Measurements from ENCODE around the gene ZBTB7B. TPM values are rescaled to one million over a fixed set of nuclear protein-coding genes. Genes with fewer than 3 reads are reported as not detected.

ZBTB7B gene
- total and polyA plus RNA-seq, 9 of the 15 experiments (the other 6 are each of a cell fraction or from before 2014, with no cell fraction given), result 0.04 to 46.5 (median 15.2) TPM

- TF ChIP-seq MCM3 (IDR thresholded peaks at IDR 0.05), result no peak
- no peak for TF ChIP-seq NFATC3 (IDR thresholded peaks at IDR 0.05)
- TF ChIP-seq NFRKB (IDR thresholded peaks at IDR 0.05; ENCODE audit: low read depth), result no peak
- peak; percentile 42; the same call in 1 of the 2 replicates for TF ChIP-seq TOE1 (IDR thresholded peaks at IDR 0.05; ENCODE audit: borderline replicate concordance)
- no peak for TF ChIP-seq TOE1 (CRISPR knock-in tag; IDR thresholded peaks at IDR 0.05; ENCODE audit: borderline replicate concordance, low read depth)
- TF ChIP-seq CBX5 (IDR thresholded peaks at IDR 0.05; ENCODE audit: borderline replicate concordance, low read depth), result no peak
- no peak for TF ChIP-seq GTF2A2 (tag; IDR thresholded peaks at IDR 0.05)
- TF ChIP-seq CHD4 (IDR thresholded peaks at IDR 0.05; ENCODE audit: insufficient read depth, insufficient replicate concordance, low read depth, low read length, poor library complexity, severe bottlenecking), result no peak
- no peak for TF ChIP-seq ZKSCAN1 (IDR thresholded peaks at IDR 0.05; ENCODE audit: low read depth, low read length)
- no peak for TF ChIP-seq KDM4B (IDR thresholded peaks at IDR 0.05; ENCODE audit: borderline replicate concordance in 2 of 2, low read depth in 1 of 2)
- no peak for TF ChIP-seq NR2C1 (IDR thresholded peaks at IDR 0.05)
- no peak for TF ChIP-seq NR2C1 (tag; IDR thresholded peaks at IDR 0.05)
- TF ChIP-seq FOXA1 (IDR thresholded peaks at IDR 0.05; ENCODE audit: borderline replicate concordance), result no peak
- no peak for TF ChIP-seq ZNF239 (CRISPR knock-in tag; IDR thresholded peaks at IDR 0.05)
- TF ChIP-seq NFE2 (IDR thresholded peaks at IDR 0.05; ENCODE audit: low read depth), result no peak
- TF ChIP-seq RUNX1 (IDR thresholded peaks at IDR 0.05; ENCODE audit: low read depth), result no peak
- no peak for TF ChIP-seq TEAD4 (IDR thresholded peaks at IDR 0.05; ENCODE audit: low read length)
- TF ChIP-seq TEAD4 (CRISPR knock-in tag; IDR thresholded peaks at IDR 0.05; ENCODE audit: borderline replicate concordance), result no peak
- no peak for TF ChIP-seq FOXK1 (CRISPR knock-in tag; IDR thresholded peaks at IDR 0.05; ENCODE audit: borderline replicate concordance)
- no peak for TF ChIP-seq CUX1 (CRISPR knock-in tag; IDR thresholded peaks at IDR 0.05)
- peak; percentile 69 for TF ChIP-seq E2F8 (IDR thresholded peaks at IDR 0.05; ENCODE audit: low read depth, partially characterized antibody)
- no peak for TF ChIP-seq ZNF347 (CRISPR knock-in tag; IDR thresholded peaks at IDR 0.05; ENCODE audit: low read depth)
Measured at GRCh38 chr1:155063550-155064110, 61.0 kb downstream of the ZBTB7B start, which contains the start of gene EFNA4 (continued).

All from K562 (cell line).